NB4 (cell line): ENCODE data around the gene ADGRA3.
"Not testable (repeated sequence)": the region's sequence is repeated elsewhere in the genome, so short reads cannot be mapped to it uniquely, and the experiment has no call there.

Source experiments
- DNase-seq: peaks from one replicate; pipeline ENCODE4 v3.0.0; 2010; ENCODE audit warnings: low read depth
- H3K4me3 ChIP-seq: one replicate; pipeline ENCODE4 v1.5.1; 2011; ENCODE audit warnings: mild to moderate bottlenecking, low read depth, low read length, moderate library complexity
- CTCF ChIP-seq: IDR thresholded peaks from one replicate; pipeline ENCODE4 v1.5.1; 2012; ENCODE audit warnings: low read depth, low read length
- MAX ChIP-seq: IDR thresholded peaks from 2 replicates; pipeline ENCODE4 v1.6.1; 2011; ENCODE audit warnings: low read depth, low read length
- MYC ChIP-seq: IDR thresholded peaks from 2 replicates; pipeline ENCODE4 v1.6.1; 2011; ENCODE audit warnings: low read depth, low read length
- POLR2A ChIP-seq: IDR thresholded peaks from 2 replicates; pipeline ENCODE4 v1.6.1; 2011; ENCODE audit warnings: mild to moderate bottlenecking; ENCODE audit not compliant: insufficient read length; ENCODE audit errors: extremely low read depth

The ADGRA3 gene

GRCh38 chr4:22391551-22391950, 124.3 kb downstream of the ADGRA3 start:
- TF ChIP-seq MAX (no peak), CTCF (no peak), MYC (no peak), POLR2A (no peak)
- no peak overlapping the region for H3K4me3 ChIP-seq
- no peak for DNase-seq

GRCh38 chr4:22389240-22389870, 126.5 kb downstream of the ADGRA3 start:
- TF ChIP-seq MAX (no peak), CTCF (peak; percentile 79)
- DNase-seq = peak; percentile 70
- no peak overlapping the region for H3K4me3 ChIP-seq

- DNase-seq = no peak
- H3K4me3 ChIP-seq = no peak overlapping the region
- TF ChIP-seq MAX = no peak
- TF ChIP-seq MYC = no peak
- TF ChIP-seq CTCF = no peak
- TF ChIP-seq POLR2A = no peak
Observed at GRCh38 chr4:22385611-22386011, 130.3 kb downstream of the ADGRA3 start.

GRCh38 chr4:22384154-22384553, 131.7 kb downstream of the ADGRA3 start:
- DNase-seq = no peak
- TF ChIP-seq CTCF = no peak
- TF ChIP-seq POLR2A = no peak
- no peak for TF ChIP-seq MAX
- no peak for TF ChIP-seq MYC

GRCh38 chr4:22382216-22382615, 133.7 kb downstream of the ADGRA3 start:
- DNase-seq = peak; percentile 20
- not testable (repeated sequence) for H3K4me3 ChIP-seq

More at GRCh38 chr4:22384154-22384553, 131.7 kb downstream of the ADGRA3 start:
- H3K4me3 ChIP-seq = no peak overlapping the region

- no peak for DNase-seq
- TF ChIP-seq MYC (no peak), CTCF (no peak)
- no peak overlapping the region for H3K4me3 ChIP-seq
Observed at GRCh38 chr4:22372986-22373385, 142.9 kb downstream of the ADGRA3 start.
